Neuronal stem cell (in vitro differentiated cells): ENCODE measurements around the gene SCNM1.
"Not testable (repeated sequence)": the region's sequence is repeated elsewhere in the genome, so short reads cannot be mapped to it uniquely, and the experiment has no call there.

Experiments
- DNase-seq: peaks from one replicate; pipeline ENCODE4 v3.0.0-alpha.2; 2013; ENCODE audit warnings: low spot score
- H2AFZ ChIP-seq: one replicate; pipeline ENCODE4 v1.6.1; 2013; ENCODE audit warnings: mild to moderate bottlenecking, low read length, inconsistent platforms
- H2AK5ac ChIP-seq: 2 replicates; pipeline ENCODE4 v1.6.1; 2013; ENCODE audit warnings: low read depth, mild to moderate bottlenecking, inconsistent platforms, low read length, moderate library complexity, mixed read lengths
- H2BK120ac ChIP-seq: 2 replicates; pipeline ENCODE4 v1.6.1; 2013; ENCODE audit warnings: low read depth, mild to moderate bottlenecking, inconsistent platforms, low read length, moderate library complexity, mixed read lengths
- H2BK12ac ChIP-seq: one replicate; pipeline ENCODE4 v1.6.1; 2013; ENCODE audit warnings: low read length, inconsistent platforms
- H2BK15ac ChIP-seq: 2 replicates; pipeline ENCODE4 v1.6.1; 2013; ENCODE audit warnings: mild to moderate bottlenecking, low read length, inconsistent platforms, mixed read lengths
- H2BK5ac ChIP-seq: one replicate; pipeline ENCODE4 v1.6.1; 2013; ENCODE audit warnings: inconsistent platforms, mild to moderate bottlenecking, low read length, moderate library complexity
- H3K14ac ChIP-seq: one replicate; pipeline ENCODE4 v1.6.1; 2013; ENCODE audit warnings: low read length, inconsistent platforms
- H3K18ac ChIP-seq: 2 replicates; pipeline ENCODE4 v1.6.1; 2013; ENCODE audit warnings: low read length, inconsistent platforms
- H3K23ac ChIP-seq: 2 replicates; pipeline ENCODE4 v1.6.1; 2013; ENCODE audit warnings: low read depth, mild to moderate bottlenecking, mixed read lengths, low read length, inconsistent platforms; ENCODE audit not compliant: poor library complexity
- H3K27ac ChIP-seq: replicated peaks from 3 replicates; pipeline ENCODE4 v1.5.1; 2013; ENCODE audit warnings: low read length, inconsistent platforms
- H3K27me3 ChIP-seq, 3 experiments: 2 replicates each; pipeline ENCODE4 v1.6.1; 2013; ENCODE audit warnings: low read length in 3 of 3, mild to moderate bottlenecking in 2 of 3, inconsistent platforms in 1 of 3, low read depth in 1 of 3, mixed read lengths in 1 of 3, moderate library complexity in 1 of 3; ENCODE audit not compliant: control insufficient read depth in 3 of 3, insufficient read depth in 3 of 3
- H3K36me3 ChIP-seq, 2 donors: replicated peaks in 1 of 2; 2 replicates each; pipeline ENCODE4 v1.6.1; 2013; ENCODE audit warnings: low read length in 2 of 2; ENCODE audit not compliant: control insufficient read depth in 2 of 2, insufficient read depth in 2 of 2
- H3K4ac ChIP-seq: 2 replicates; pipeline ENCODE4 v1.6.1; 2013; ENCODE audit warnings: inconsistent platforms, mild to moderate bottlenecking, low read length, moderate library complexity
- H3K4me1 ChIP-seq, 2 donors: 1 replicate in 1 of 2; 2 replicates in 1 of 2; pipeline ENCODE4 v1.6.1; 2013; ENCODE audit warnings: low read length in 2 of 2, low read depth in 1 of 2; ENCODE audit not compliant: control insufficient read depth in 2 of 2, insufficient read depth in 1 of 2
- H3K4me2 ChIP-seq: one replicate; pipeline ENCODE4 v1.6.1; 2013; ENCODE audit warnings: mild to moderate bottlenecking, low read length, inconsistent platforms; ENCODE audit not compliant: insufficient read depth, poor library complexity, severe bottlenecking
- H3K4me3 ChIP-seq, 2 donors: 2 replicates each; pipeline ENCODE4 v1.5.1; 2013; ENCODE audit warnings: low read length in 2 of 2, mild to moderate bottlenecking in 2 of 2, inconsistent platforms in 1 of 2, moderate library complexity in 1 of 2
- H3K79me1 ChIP-seq: one replicate; pipeline ENCODE4 v1.6.1; 2013; ENCODE audit warnings: low read depth, mild to moderate bottlenecking, inconsistent platforms, low read length, moderate library complexity
- H3K9ac ChIP-seq: one replicate; pipeline ENCODE4 v1.6.1; 2013; ENCODE audit warnings: mild to moderate bottlenecking, low read depth, low read length, inconsistent platforms; ENCODE audit not compliant: poor library complexity
- H3K9me3 ChIP-seq, 2 donors: replicated peaks in 1 of 2; 2 replicates each; pipeline versions ENCODE3 to v1.6.1; 2013; ENCODE audit warnings: low read length in 2 of 2, mild to moderate bottlenecking in 2 of 2, inconsistent platforms in 1 of 2, low read depth in 1 of 2, mixed read lengths in 1 of 2, moderate library complexity in 1 of 2; ENCODE audit not compliant: control insufficient read depth in 2 of 2, insufficient read depth in 1 of 2
- H4K8ac ChIP-seq: one replicate; pipeline ENCODE4 v1.6.1; 2013; ENCODE audit warnings: low read depth, mild to moderate bottlenecking, inconsistent platforms, low read length, moderate library complexity
- H4K91ac ChIP-seq: one replicate; pipeline ENCODE4 v1.6.1; 2013; ENCODE audit warnings: low read length, low read depth, mild to moderate bottlenecking, inconsistent platforms; ENCODE audit not compliant: poor library complexity
- WGBS, 2 donors: extraction: QIAGEN DNeasy Blood & Tissue Kit; methylation state at CpG; one replicate each; pipeline ENCODE4 v1.1.7; 2013; ENCODE audit warnings: missing lambda C conversion rate in 2 of 2, mixed read lengths in 1 of 2; ENCODE audit not compliant: insufficient read length in 2 of 2, insufficient replicate concordance in 1 of 2; ENCODE audit errors: extremely low coverage in 2 of 2; 5-methylcytosine and 5-hydroxymethylcytosine counted together

Gene SCNM1

DNA sequence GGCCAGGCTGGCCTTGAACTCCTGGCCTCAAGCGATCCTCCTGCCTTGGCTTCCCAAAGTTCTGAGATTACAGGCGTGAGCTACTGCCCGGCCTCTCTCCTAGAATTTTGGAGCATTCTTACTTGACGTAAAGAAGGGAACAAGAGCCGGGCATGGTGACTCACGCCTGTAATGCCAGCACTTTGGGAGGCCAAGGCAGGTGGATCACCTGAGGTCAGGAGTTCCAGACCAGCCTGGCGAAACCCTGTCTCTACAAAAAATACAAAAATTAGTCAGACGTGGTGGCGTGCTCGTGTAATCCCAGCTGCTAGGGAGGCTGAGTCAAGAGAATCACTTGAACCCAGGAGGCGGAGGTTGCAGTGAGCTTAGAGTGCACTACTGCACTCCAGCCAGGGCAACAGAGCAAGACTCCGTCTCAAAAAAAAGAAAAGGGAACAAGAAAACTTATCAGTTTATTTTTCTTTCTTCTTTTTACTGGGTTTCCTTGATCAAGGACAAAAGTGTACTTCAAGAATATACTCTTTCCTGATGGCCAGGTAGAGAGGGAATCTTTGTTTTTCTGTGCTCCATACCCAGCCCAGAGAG is 39.5 kb downstream of the SCNM1 start:
- not testable (repeated sequence) for H3K4me3 ChIP-seq, H3K27me3 ChIP-seq, H3K18ac ChIP-seq, H3K23ac ChIP-seq, H3K27ac ChIP-seq, H2AK5ac ChIP-seq, H3K4ac ChIP-seq, H3K4me2 ChIP-seq, H3K14ac ChIP-seq, H2BK120ac ChIP-seq, H2BK12ac ChIP-seq, H3K9ac ChIP-seq, H3K9me3 ChIP-seq, H3K4me1 ChIP-seq, DNase-seq, H2BK5ac ChIP-seq, H2AFZ ChIP-seq, H4K8ac ChIP-seq, H3K79me1 ChIP-seq, H4K91ac ChIP-seq, H2BK15ac ChIP-seq
- H3K36me3 ChIP-seq, result peaks cover 12 to 88% of the 10 kb centered on the region in 2 donors
- WGBS, 2 donors, result no CpG with 5 or more reads among the region's 12 CpGs

DNA sequence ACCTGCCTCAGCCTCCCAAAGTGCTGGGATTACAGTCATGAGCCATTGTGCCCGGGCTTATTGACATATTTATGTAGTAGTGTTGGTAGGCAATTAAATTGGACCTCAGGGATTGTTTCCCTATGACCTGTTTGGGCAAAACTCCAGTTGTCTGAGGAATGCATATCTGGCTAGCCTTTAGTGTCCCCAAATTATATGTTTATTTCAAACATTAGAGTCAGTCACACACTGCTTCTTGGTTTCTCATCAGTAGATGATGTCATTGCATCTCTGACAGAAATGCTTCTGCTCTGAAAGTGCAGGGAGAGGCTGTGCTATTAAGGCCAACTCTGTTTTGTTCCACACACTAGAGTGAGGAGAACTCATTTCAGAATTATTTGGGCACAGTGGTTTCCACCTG is 44.9 kb downstream of the SCNM1 start:
- H3K27ac ChIP-seq, result no peak overlapping the region
- no peak overlapping the region for H3K4ac ChIP-seq
- DNase-seq, result no peak
- H3K4me2 ChIP-seq, result no peak overlapping the region
- H2AFZ ChIP-seq, result no peak overlapping the region
- H2BK120ac ChIP-seq, result no peak overlapping the region
- H3K9me3 ChIP-seq, result no peaks in the 10 kb centered on the region
- H2BK15ac ChIP-seq, result no peak overlapping the region
- H3K4me1 ChIP-seq, result no peaks in the 10 kb centered on the region
- no peak overlapping the region for H2BK5ac ChIP-seq
- no peak overlapping the region for H2AK5ac ChIP-seq
- no peak overlapping the region for H2BK12ac ChIP-seq
- H3K18ac ChIP-seq, result no peak overlapping the region
- H3K4me3 ChIP-seq, result no peak overlapping the region
- no peak overlapping the region for H4K91ac ChIP-seq
- H3K79me1 ChIP-seq, result peaks cover 6% of the 10 kb centered on the region
- no CpG with 5 or more reads among the region's 1 CpG for WGBS, 2 donors
- peaks cover 15 to 84% of the 10 kb centered on the region in 2 donors for H3K36me3 ChIP-seq
- H3K14ac ChIP-seq, result no peak overlapping the region
- H3K27me3 ChIP-seq, result no peaks in the 10 kb centered on the region
- no peak overlapping the region for H3K9ac ChIP-seq
- no peak overlapping the region for H3K23ac ChIP-seq
- H4K8ac ChIP-seq, result no peak overlapping the region

DNA sequence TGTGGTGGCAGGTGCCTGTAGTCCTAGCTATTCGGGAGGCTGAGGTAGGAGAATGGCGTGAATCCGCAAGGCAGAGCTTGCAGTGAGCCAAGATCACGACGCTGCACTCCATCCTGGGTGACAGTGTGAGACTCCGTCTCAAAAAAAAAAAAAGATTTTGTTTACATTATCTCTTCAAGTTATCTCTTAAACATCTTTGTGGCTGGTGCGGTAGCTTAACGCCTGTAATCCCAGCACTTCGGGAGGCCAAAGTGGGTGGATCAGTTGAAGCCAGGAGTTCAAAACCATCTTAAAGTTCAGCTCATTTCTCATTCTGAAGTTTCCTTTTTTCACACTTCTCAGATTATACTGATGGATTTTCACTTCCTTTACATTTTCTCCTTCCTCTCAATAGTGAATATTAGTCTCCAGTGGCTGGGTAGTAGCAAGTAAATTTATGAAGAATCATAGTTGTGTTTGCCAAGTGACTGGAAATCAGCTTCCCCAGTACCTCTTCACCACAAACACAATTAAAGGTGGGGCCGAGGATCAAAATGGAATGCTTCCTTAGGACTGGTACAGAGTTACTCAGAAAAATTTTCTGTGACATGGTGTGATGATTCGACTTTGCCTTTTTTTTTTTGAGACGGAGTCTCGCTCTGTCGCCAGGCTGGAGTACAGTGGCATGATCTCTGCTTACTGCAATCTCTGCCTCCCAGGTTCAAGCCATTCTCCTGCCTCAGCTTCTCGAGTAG is 46.2 kb downstream of the SCNM1 start:
- H3K36me3 ChIP-seq, result peaks cover 14 to 77% of the 10 kb centered on the region in 2 donors
- H3K4ac ChIP-seq, result no peak overlapping the region
- H3K14ac ChIP-seq, result no peak overlapping the region
- no peak overlapping the region for H3K27ac ChIP-seq
- H3K9ac ChIP-seq, result no peak overlapping the region
- no peak overlapping the region for H3K4me2 ChIP-seq
- WGBS, 2 donors, result no CpG with 5 or more reads among the region's 15 CpGs
- no peaks in the 10 kb centered on the region for H3K4me1 ChIP-seq
- H2BK15ac ChIP-seq, result no peak overlapping the region
- no peak overlapping the region for H3K18ac ChIP-seq
- no peak overlapping the region for H4K91ac ChIP-seq
- H3K79me1 ChIP-seq, result peaks cover 6% of the 10 kb centered on the region
- H2AFZ ChIP-seq, result no peak overlapping the region
- no peaks in the 10 kb centered on the region for H3K9me3 ChIP-seq
- H2BK12ac ChIP-seq, result no peak overlapping the region
- no peak for DNase-seq
- no peak overlapping the region for H4K8ac ChIP-seq
- H3K23ac ChIP-seq, result no peak overlapping the region
- H2BK5ac ChIP-seq, result no peak overlapping the region
- H3K27me3 ChIP-seq, result no peaks in the 10 kb centered on the region
- no peak overlapping the region for H2BK120ac ChIP-seq
- H2AK5ac ChIP-seq, result no peak overlapping the region
- no peak overlapping the region for H3K4me3 ChIP-seq

DNA sequence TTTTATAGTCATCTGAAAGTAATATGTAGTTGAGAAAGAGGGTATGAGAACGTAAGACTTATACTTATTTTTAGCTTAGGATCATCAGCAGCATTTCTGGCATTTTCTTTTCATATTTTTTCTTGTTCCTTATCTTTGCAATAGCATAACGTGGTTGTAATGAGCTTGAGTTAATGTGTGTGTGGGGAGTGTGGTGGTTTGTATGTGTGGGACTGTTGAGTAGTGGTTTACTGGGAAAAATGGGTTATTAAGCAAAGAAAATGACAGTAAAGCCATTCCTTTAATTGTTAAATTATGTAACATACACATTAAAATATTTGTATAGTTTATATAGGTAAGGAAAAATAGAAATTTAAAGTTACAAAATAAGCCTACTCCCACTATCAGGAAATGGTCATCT is 47.6 kb downstream of the SCNM1 start:
- Histone ChIP-seq H4K8ac (no peak overlapping the region), H2BK12ac (no peak overlapping the region), H3K9ac (no peak overlapping the region), H2BK5ac (no peak overlapping the region), H2BK120ac (no peak overlapping the region), H3K14ac (no peak overlapping the region), H3K27me3 (no peaks in the 10 kb centered on the region), H3K4ac (no peak overlapping the region), H3K36me3 (peaks cover 10 to 77% of the 10 kb centered on the region in 2 donors), H3K4me1 (no peaks in the 10 kb centered on the region), H4K91ac (no peak overlapping the region), H2AFZ (no peak overlapping the region), H2BK15ac (no peak overlapping the region), H2AK5ac (no peak overlapping the region), H3K18ac (no peak overlapping the region), H3K4me3 (no peak overlapping the region), H3K79me1 (peaks cover 6% of the 10 kb centered on the region), H3K9me3 (no peaks in the 10 kb centered on the region), H3K27ac (no peak overlapping the region), H3K23ac (no peak overlapping the region), H3K4me2 (no peak overlapping the region)
- DNase-seq, result no peak
- WGBS, 2 donors, result 100% methylated on average over 1 of the region's 2 CpGs; no CpG with 5 or more reads in 1 of the 2 donors
